GM23248 (cell line): ENCODE measurements around the gene TMEM234. TPM values are rescaled to one million over a fixed set of nuclear protein-coding genes. Genes with fewer than 3 reads are reported as not detected.

Source experiments
- DNase-seq: peaks from one replicate; pipeline ENCODE4 v3.0.0-alpha.2; 2015
- H2AFZ ChIP-seq: fragments of 200-600 bp; sonication (generic); 2 replicates; pipeline ENCODE4 v1.6.1; 2016; ENCODE audit warnings: antibody characterized with exemption
- H3F3A ChIP-seq: fragments of 200-600 bp; sonication (generic); 2 replicates; pipeline ENCODE4 v1.6.1; 2016; ENCODE audit warnings: mild to moderate bottlenecking, antibody characterized with exemption, mixed run types; ENCODE audit not compliant: insufficient read depth
- H3K27ac ChIP-seq: fragments of 200-600 bp; sonication (generic); 2 replicates; pipeline ENCODE4 v1.5.1; 2016; ENCODE audit warnings: mild to moderate bottlenecking
- H3K27me3 ChIP-seq: fragments of 200-600 bp; sonication (generic); replicated peaks from 2 replicates; pipeline ENCODE4 v1.6.1; 2016; ENCODE audit warnings: mild to moderate bottlenecking; ENCODE audit not compliant: insufficient read depth
- H3K36me3 ChIP-seq: fragments of 200-600 bp; sonication (generic); 2 replicates; pipeline ENCODE4 v1.6.1; 2016; ENCODE audit warnings: low read depth, mild to moderate bottlenecking
- H3K4me1 ChIP-seq: fragments of 200-600 bp; sonication (generic); 2 replicates; pipeline ENCODE4 v1.6.1; 2016; ENCODE audit warnings: mild to moderate bottlenecking; ENCODE audit not compliant: insufficient read depth
- H3K4me2 ChIP-seq: fragments of 200-600 bp; sonication (generic); one replicate; pipeline ENCODE4 v1.6.1; 2016; ENCODE audit warnings: mild to moderate bottlenecking; ENCODE audit not compliant: unreplicated experiment
- H3K4me3 ChIP-seq: fragments of 200-600 bp; sonication (generic); 2 replicates; pipeline ENCODE4 v1.5.1; 2016; ENCODE audit warnings: mild to moderate bottlenecking
- H3K79me2 ChIP-seq: fragments of 200-600 bp; sonication (generic); 2 replicates; pipeline ENCODE4 v1.6.1; 2016; ENCODE audit warnings: mild to moderate bottlenecking; ENCODE audit not compliant: insufficient read depth
- H3K9ac ChIP-seq: fragments of 200-600 bp; sonication (generic); 2 replicates; pipeline ENCODE4 v1.6.1; 2016; ENCODE audit warnings: mild to moderate bottlenecking
- H3K9me2 ChIP-seq: fragments of 200-600 bp; sonication (generic); 2 replicates; pipeline ENCODE4 v1.6.1; 2016; ENCODE audit warnings: mixed run types, mild to moderate bottlenecking, moderate library complexity; ENCODE audit not compliant: insufficient read depth
- H3K9me3 ChIP-seq: fragments of 200-600 bp; sonication (generic); one replicate; pipeline ENCODE4 v1.6.1; 2017; ENCODE audit warnings: low read depth
- H4K20me1 ChIP-seq: fragments of 200-600 bp; sonication (generic); 2 replicates; pipeline ENCODE4 v1.6.0; 2016; ENCODE audit not compliant: insufficient read depth
- EZH2 ChIP-seq: fragments of 200-600 bp; sonication (generic); IDR thresholded peaks from 2 replicates; pipeline ENCODE4 v1.6.1; 2018; ENCODE audit warnings: antibody characterized with exemption, mild to moderate bottlenecking; ENCODE audit not compliant: insufficient read depth, poor library complexity, severe bottlenecking
- EZH2phosphoT487 ChIP-seq: fragments of 200-600 bp; sonication (generic); IDR thresholded peaks from 2 replicates; pipeline ENCODE4 v1.6.1; 2018; ENCODE audit warnings: antibody characterized with exemption, moderate library complexity, mild to moderate bottlenecking, low read depth; ENCODE audit not compliant: insufficient read depth
- WGBS, 2 experiments: methylation state at CpG; one replicate each; pipeline ENCODE4 v1.1.6; 2015 to 2017; ENCODE audit warnings: low lambda C conversion rate in 2 of 2, low coverage in 1 of 2; ENCODE audit errors: missing lambda C conversion rate in 2 of 2; 5-methylcytosine and 5-hydroxymethylcytosine counted together
- in situ Hi-C: fragments of 300-500 bp; cut with MboI; formaldehyde crosslinking; loops from 2 replicates; pipeline ENCODE4 v1.15.0; 2020
- polyA plus RNA-seq: library from polyadenylated mRNA; unstranded; fragments of >200 nt; fragmentation: Nextera tagmentation; extraction: Ambion mirVana; gene quantifications from 2 replicates; pipeline ENCODE4 v1.2.1, GENCODE V29; 2016
- small RNA-seq: library from RNA; depleted of rRNA; stranded (forward); fragments of <200 nt; gene quantifications from one replicate; pipeline ENCODE3, GENCODE V24; 2014; ENCODE audit warnings: low read depth, low replicate concordance
- total RNA-seq: library from RNA; depleted of rRNA; stranded (reverse); fragments of >200 nt; shearing (Covaris generic); gene quantifications from 2 replicates; pipeline ENCODE4 v1.2.3, GENCODE V29; 2014; rRNA removed

TMEM234 gene
- total and polyA plus RNA-seq, 2 experiments from 2014 or later = 23.5 to 26.1 TPM

- H3K36me3 ChIP-seq = peaks cover 47% of the 10 kb centered on the region
- DNase-seq = peak; percentile 51
Observed at GRCh38 chr1:32172621-32173245, 49.4 kb downstream of the TMEM234 start.

GRCh38 chr1:32170991-32171390 is 51.2 kb downstream of the TMEM234 start:
- WGBS, 2 experiments = 90 to 100% methylated on average over 4 of the region's 4 CpGs
- H3F3A ChIP-seq = no peaks in the 10 kb centered on the region
- no peaks in the 10 kb centered on the region for H3K9me2 ChIP-seq
- TF ChIP-seq EZH2 = no peak
- no peak for TF ChIP-seq EZH2phosphoT487
- H3K27ac ChIP-seq = no peak overlapping the region
- no peaks in the 10 kb centered on the region for H3K9me3 ChIP-seq
- DNase-seq = no peak
- H3K79me2 ChIP-seq = no peaks in the 10 kb centered on the region
- H3K9ac ChIP-seq = no peak overlapping the region
- no peak overlapping the region for H3K4me3 ChIP-seq
- H3K27me3 ChIP-seq = no peaks in the 10 kb centered on the region
- H3K4me2 ChIP-seq = no peak overlapping the region
- H4K20me1 ChIP-seq = no peaks in the 10 kb centered on the region
- H3K36me3 ChIP-seq = peaks cover 57% of the 10 kb centered on the region
- in situ Hi-C loops = no loop called here
- H3K4me1 ChIP-seq = peaks cover 7% of the 10 kb centered on the region; the same call in 1 of the 2 replicates
- H2AFZ ChIP-seq = no peak overlapping the region

More at GRCh38 chr1:32172621-32173245, 49.4 kb downstream of the TMEM234 start:
- Histone ChIP-seq H3K27ac (no peak overlapping the region), H4K20me1 (no peaks in the 10 kb centered on the region), H3F3A (peaks cover 14% of the 10 kb centered on the region), H3K4me3 (no peak overlapping the region), H3K4me1 (peaks cover 7% of the 10 kb centered on the region; the same call in 1 of the 2 replicates), H3K9me3 (no peaks in the 10 kb centered on the region), H3K9me2 (no peaks in the 10 kb centered on the region), H2AFZ (no peak overlapping the region), H3K79me2 (no peaks in the 10 kb centered on the region), H3K4me2 (no peak overlapping the region), H3K9ac (no peak overlapping the region), H3K27me3 (no peaks in the 10 kb centered on the region)
- 100% methylated on average over 1 of the region's 1 CpG for WGBS, 2 experiments
- TF ChIP-seq EZH2 (no peak), EZH2phosphoT487 (no peak)
- in situ Hi-C loops = no loop called here

Small RNA genes within 50 kb of the gene (small RNA-seq; reads per million reads assigned to genes)
- gene RF00017 = not detected

Other genes starting within 250 kb of the TMEM234 start
- 41.7 and 50.6 TPM in 2 replicates for gene KHDRBS1, start 208.5 kb downstream of the TMEM234 start, total RNA-seq
- 65.7 and 68.6 TPM in 2 replicates for gene KHDRBS1, start 208.5 kb downstream of the TMEM234 start, polyA plus RNA-seq
- 5.7 and 6.8 TPM in 2 replicates for gene TMEM39B, start 149.4 kb downstream of the TMEM234 start, total RNA-seq
- 21.4 and 24.1 TPM in 2 replicates for gene TMEM39B, start 149.4 kb downstream of the TMEM234 start, polyA plus RNA-seq
- 52.9 and 56.0 TPM in 2 replicates for gene KPNA6, start 114.3 kb downstream of the TMEM234 start, total RNA-seq
- gene KPNA6, start 114.3 kb downstream of the TMEM234 start, polyA plus RNA-seq = 38.3 and 39.9 TPM in 2 replicates
- gene TXLNA, start 42.7 kb downstream of the TMEM234 start, total RNA-seq = 92.1 and 99.9 TPM in 2 replicates
- 77.5 and 77.6 TPM in 2 replicates for gene TXLNA, start 42.7 kb downstream of the TMEM234 start, polyA plus RNA-seq
- 10.4 and 17.7 TPM in 2 replicates for gene CCDC28B, start 21.8 kb downstream of the TMEM234 start, total RNA-seq
- 19.7 TPM in 2 replicates for gene CCDC28B, start 21.8 kb downstream of the TMEM234 start, polyA plus RNA-seq
- gene IQCC, start 16.7 kb downstream of the TMEM234 start, total RNA-seq = 0.97 and 1.4 TPM in 2 replicates
- gene IQCC, start 16.7 kb downstream of the TMEM234 start, polyA plus RNA-seq = 1.7 and 2.2 TPM in 2 replicates
- not detected in 2 replicates for gene DCDC2B, start 13.3 kb downstream of the TMEM234 start, total RNA-seq
- 0.21 and 0.25 TPM in 2 replicates for gene DCDC2B, start 13.3 kb downstream of the TMEM234 start, polyA plus RNA-seq
- gene EIF3I, start 54 bp upstream of the TMEM234 start, total RNA-seq = 266 and 286 TPM in 2 replicates
- gene EIF3I, start 54 bp upstream of the TMEM234 start, polyA plus RNA-seq = 259 and 265 TPM in 2 replicates
- 3.0 and 4.2 TPM in 2 replicates for gene FAM167B, start 24.9 kb upstream of the TMEM234 start, total RNA-seq
- gene FAM167B, start 24.9 kb upstream of the TMEM234 start, polyA plus RNA-seq = 5.0 and 5.1 TPM in 2 replicates
- gene LCK, start 28.9 kb upstream of the TMEM234 start, total RNA-seq = not detected in 2 replicates
- gene LCK, start 28.9 kb upstream of the TMEM234 start, polyA plus RNA-seq = 0.24 TPM in 1 of 2 replicates, not detected in the other
- 52.5 and 58.5 TPM in 2 replicates for gene HDAC1, start 69.7 kb upstream of the TMEM234 start, total RNA-seq
- gene HDAC1, start 69.7 kb upstream of the TMEM234 start, polyA plus RNA-seq = 53.8 and 56.9 TPM in 2 replicates
- gene MARCKSL1, start 113.9 kb upstream of the TMEM234 start, total RNA-seq = 13.5 and 16.6 TPM in 2 replicates
- 22.1 and 22.2 TPM in 2 replicates for gene MARCKSL1, start 113.9 kb upstream of the TMEM234 start, polyA plus RNA-seq
- 1.1 and 3.2 TPM in 2 replicates for gene FAM229A, start 140.1 kb upstream of the TMEM234 start, total RNA-seq
- 2.9 and 3.1 TPM in 2 replicates for gene FAM229A, start 140.1 kb upstream of the TMEM234 start, polyA plus RNA-seq
- 0.22 TPM in 1 of 2 replicates, not detected in the other for gene TSSK3, start 140.2 kb upstream of the TMEM234 start, total RNA-seq
- gene TSSK3, start 140.2 kb upstream of the TMEM234 start, polyA plus RNA-seq = 0.47 TPM in 1 of 2 replicates, not detected in the other
- gene BSDC1, start 172.1 kb upstream of the TMEM234 start, total RNA-seq = 83.8 and 94.9 TPM in 2 replicates
- gene BSDC1, start 172.1 kb upstream of the TMEM234 start, polyA plus RNA-seq = 47.5 and 47.8 TPM in 2 replicates
- gene ZBTB8B, start 242.7 kb upstream of the TMEM234 start, total RNA-seq = not detected in 2 replicates
- gene ZBTB8B, start 242.7 kb upstream of the TMEM234 start, polyA plus RNA-seq = not detected in 2 replicates